ENCODE measurements around the gene RALGDS.
"Not testable (repeated sequence)": the region's sequence is repeated elsewhere in the genome, so short reads cannot be mapped to it uniquely, and the experiment has no call there.

Gene RALGDS

DNA sequence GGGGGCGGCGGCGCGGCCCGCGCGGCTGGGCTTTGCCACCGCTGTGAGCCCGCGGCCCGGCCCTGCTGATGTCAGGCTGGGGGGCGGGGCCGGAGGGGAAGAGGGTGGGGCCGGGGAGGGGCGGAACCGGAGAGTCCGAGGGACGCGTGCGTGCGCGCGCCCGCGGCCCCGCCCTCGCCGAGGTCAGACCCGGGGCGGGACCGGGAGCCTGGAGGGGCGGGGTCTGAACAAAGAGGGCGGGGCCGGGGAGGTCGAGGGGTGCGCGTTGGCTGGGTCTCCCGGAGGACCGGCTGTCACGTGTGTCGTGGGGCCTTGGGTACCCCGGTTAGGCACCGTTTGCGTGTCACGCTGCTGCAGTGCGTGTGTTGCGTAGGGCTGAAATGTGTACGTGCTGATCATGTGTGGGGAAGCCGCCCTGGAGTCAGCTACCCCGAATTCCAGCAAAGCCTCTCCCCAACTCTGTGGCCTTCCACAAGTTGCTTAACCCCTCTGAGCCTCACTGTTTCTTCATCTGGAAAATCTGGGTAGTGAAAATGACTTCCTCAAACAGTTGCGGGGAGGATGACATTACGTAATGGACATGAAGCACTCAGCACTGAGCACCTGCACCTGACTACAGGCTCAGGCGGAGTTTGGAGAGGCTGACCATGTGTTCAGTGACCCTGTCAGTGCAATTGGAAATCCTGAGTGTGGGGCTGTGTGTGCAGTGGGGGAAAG is at the start of gene RALGDS:
TSS of gene RALGDS (minus strand) at position 43 of the 717 bp plus-strand sequence. CDS start 86 bp downstream, outside the sequence.
- DNase-seq (ENCODE audit: low read depth, low spot score), result no peak

DNA sequence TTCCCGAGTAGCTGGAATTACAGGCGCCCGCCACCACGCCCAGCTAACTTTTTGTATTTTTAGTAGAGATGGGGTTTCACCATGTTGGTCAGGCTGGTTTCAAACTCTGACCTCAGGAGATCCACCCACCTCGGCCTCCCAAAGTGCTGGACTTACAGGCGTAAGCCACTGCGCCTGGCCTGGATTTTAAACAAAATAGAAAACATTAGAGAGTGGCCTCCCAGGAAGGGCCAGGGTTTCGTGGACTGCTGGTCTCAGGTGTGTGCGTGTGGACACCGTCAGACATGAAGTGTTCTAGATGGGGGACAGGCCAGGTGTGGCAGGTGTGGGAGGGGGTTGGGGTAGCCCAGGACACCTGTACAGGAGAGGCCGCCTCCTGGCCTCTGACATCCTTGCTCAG is 49.7 kb upstream of the RALGDS start:
- no peak for DNase-seq (ENCODE audit: low read depth, low spot score)

DNA sequence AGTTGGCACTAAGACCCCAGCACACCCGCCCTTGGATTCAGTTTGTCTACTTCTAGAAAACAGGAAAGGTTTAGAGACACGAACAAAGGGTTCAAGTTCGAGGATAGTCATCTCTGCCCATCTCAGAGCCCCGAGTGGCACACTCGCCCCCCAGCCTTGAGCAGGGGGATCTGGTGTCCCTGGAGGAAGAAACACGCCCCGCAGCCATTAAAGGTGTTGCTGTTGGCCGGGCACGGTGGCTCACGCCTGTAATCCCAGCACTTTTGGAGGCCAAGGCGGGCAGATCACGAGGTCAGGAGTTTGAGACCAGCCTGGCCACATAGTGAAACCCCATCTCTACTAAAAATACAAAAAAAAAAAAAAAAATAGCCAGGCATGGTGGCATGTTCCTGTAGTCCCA is 48.6 kb upstream of the RALGDS start:
- DNase-seq (ENCODE audit: low read depth, low spot score), result not testable (repeated sequence)

DNA sequence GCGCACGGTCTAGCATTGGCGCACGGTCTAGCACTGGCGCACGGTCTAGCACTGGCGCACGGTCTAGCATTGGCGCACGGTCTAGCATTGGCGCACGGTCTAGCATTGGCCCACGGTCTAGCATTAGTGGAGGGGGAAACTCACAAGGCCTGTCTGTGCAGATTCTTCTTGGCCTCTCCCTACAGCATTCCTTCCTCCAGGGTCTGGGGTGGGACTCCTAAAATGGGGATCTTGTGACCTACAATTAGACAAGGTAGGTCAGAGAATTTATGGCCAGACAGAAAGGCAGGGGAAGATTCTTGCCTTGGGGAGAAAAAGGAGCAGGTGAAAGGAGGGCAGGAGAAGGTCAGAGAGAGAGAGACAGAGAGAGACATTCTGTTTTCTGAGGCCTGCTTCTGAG is 48.1 kb upstream of the RALGDS start:
- no peak for DNase-seq (ENCODE audit: low read depth, low spot score)

DNA sequence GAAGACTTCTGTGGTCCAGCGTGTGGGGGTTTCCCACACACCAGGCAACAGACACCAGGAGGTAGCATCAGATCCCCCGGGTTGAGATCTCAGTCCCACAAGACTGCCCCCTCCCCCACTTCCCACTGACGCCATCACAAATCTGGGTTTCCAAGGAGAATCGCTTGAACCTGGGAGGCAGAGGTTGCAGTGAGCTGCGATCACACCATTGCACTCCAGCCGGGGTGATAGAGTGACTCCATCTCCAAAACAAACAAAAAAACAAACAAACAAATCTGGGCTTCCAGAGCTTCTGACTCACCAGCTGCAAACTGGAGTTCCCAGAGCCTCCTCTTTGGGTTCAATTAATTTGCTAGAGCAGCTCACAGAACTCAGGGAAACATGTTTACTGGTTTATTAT is 47.4 kb upstream of the RALGDS start:
- no peak for DNase-seq (ENCODE audit: low read depth, low spot score)

DNA sequence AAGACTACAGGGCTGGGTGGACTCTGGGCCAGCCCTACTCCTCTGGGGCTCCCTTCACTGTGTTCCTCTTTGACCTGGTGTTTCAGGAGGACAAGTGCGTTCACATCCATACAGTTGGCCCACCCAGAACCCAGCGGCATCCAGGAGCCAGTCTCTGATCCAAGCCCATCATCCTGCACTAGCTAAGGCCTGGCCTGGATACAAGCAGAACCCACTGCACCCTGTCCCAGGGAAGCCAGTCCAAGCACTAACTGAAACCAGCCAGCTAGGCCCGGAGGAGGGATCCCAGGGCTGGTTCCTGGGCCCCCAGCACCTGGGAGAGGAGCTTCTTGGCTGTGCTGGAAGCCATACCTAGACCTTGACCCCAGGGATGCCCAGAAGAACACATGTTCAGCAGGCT is 46.7 kb upstream of the RALGDS start:
- no peak for DNase-seq (ENCODE audit: low read depth, low spot score)

DNA sequence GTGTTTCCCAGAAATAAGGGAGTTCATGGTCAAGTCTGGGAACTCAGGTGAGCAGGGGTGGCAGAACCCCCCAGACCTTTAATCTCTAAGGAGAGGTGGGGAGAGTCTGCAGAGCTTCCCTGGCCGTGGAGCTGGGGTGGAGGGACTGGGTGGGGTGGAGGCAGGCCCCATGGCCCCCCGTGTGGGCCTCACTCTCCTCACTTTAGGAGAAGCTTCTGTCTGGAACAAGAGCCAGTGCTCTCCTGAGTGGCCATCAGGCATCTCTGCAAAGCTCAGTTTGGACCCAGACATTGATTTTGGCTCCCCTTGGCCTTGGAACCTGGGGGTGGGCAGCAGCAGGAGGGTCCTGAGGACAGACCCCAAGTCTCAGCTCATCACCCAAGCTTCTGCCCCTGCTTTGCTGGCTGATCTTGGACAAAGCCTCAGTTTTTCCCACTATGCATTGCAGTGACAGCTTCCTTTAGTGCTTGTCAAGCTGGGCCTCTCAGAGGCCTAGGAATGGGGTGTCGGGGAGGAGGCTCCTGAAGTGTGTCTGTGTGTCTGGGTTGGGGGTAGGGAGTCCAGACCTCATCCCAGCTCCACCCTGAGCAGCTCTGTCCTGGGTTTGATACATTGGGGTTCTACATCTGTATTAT is 46.2 kb upstream of the RALGDS start:
- DNase-seq (ENCODE audit: low read depth, low spot score), result no peak

DNA sequence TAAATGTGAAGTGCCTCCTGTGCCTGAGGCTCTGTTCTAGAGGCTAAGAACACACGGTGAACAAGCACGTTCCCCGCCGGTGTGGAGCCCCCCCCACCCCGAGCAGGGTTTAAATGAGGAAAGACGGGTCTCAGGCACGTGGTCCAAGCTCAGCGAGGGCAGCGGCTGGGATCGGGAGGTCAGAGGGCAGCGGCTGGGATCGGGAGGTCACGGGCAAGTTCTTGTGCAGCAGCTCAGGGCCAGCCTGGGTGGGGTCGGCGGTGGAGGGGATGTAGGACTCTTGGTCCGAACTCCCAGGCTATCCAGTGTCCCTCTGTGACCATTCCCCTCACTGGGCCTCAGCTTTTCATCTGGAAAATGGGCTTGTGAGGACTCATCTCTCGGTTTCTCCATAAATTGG is 45.4 kb upstream of the RALGDS start:
- DNase-seq (ENCODE audit: low read depth, low spot score), result no peak

DNA sequence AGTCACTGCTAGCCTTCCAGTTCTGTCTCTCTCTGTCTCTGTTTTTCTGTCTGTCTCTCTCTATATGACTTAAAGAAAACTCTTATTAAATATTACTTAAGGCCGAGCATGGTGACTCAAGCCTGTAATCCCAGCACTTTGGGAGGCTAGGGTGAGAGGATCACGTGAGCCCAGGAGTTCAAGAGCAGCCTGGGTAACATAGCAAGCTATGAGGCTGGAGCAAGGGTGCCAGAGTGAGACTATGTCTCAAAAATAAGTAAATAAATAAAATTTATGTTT is 44.4 kb upstream of the RALGDS start:
- no peak for DNase-seq (ENCODE audit: low read depth, low spot score)

DNA sequence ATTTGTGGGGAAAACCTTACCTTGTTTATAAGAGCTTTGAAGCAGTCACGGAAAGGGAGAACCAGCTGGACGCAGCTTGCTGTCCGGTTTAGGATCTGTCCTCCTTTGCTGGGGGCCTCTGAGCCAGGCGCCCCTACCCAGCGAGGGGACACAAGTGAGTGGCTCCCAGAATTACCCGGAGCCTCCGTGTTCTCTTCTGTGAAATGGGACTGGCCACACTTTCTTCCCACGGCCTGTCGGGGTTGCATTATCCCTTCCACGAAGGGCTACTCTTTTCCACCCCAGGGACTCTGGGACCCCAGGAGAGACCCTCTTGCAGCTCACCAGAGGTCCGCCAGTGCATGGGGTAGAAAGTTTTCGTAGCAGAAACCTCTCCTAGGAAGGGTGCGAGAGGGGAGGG is 43.2 kb upstream of the RALGDS start:
- DNase-seq (ENCODE audit: low read depth, low spot score), result no peak

DNA sequence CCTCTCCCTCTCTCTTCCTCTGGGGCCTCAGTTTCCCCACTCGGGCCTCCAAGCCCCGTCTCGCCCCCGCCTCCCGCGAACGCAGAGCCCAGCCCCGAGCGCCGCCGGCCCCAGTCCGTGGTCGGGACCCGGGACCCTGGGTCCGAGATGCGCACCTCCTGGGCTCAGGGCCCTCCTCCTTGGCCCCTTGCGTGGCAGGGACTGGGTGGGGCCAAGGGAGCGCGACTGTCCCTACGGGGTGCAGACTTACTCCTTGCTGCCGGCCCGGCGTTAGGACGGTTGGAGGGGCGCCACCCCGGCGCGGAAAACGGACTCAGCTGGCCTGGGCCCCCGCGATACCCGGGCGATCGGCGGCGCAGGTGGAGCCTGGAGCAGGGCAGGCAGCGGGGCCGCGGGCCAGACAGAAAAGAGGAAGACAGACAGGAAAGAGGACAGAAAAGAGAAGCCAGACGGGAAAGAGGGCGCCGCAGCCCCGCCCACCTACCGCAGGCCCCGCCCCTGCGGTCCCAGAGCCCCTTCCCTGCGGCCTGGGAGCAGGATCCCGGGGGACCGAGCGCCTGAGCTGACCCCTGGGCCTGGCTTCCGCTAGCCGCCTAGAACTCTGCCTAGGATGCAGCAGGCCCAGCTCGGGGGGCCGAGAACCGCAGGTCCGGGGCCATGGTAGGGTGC is 42.6 kb upstream of the RALGDS start, which contains the start of gene GBGT1:
TSS of gene GBGT1 (minus strand) at position 411 of the 669 bp plus-strand sequence. CDS start 1,502 bp downstream, outside the sequence.
- no peak for DNase-seq (ENCODE audit: low read depth, low spot score)

DNA sequence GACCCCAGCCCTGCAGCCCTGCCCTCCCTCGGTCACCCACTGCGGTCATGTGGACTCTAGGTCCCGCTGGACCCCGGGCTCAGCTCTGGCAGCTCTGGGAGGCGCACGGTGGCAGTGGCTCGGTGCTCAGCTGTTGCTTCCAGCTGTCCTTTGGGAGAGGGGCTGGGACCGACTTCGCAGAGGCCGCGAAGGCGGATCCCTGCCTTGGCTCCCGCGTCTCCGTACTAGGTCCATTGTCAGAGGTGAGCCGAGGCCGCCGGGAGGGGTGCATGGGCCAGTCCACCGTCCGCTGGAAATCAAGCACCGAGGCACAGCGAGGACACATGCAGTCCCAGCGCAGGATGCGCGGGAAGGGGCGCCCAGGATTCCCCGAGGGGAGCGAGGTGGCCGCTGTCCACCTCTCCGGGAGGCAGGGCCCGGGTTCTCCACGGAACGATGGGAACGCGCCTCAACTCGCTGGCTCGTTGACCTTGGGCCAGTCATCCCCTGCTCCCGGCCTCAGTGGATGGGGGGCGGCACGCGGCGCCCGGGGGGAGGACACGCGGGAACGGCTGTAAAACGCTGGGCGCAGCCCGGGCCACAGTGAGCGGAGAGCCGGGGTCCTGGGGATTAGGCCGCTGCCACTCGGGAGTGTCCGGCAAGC is 41.9 kb upstream of the RALGDS start:
- DNase-seq (ENCODE audit: low read depth, low spot score), result no peak

DNA sequence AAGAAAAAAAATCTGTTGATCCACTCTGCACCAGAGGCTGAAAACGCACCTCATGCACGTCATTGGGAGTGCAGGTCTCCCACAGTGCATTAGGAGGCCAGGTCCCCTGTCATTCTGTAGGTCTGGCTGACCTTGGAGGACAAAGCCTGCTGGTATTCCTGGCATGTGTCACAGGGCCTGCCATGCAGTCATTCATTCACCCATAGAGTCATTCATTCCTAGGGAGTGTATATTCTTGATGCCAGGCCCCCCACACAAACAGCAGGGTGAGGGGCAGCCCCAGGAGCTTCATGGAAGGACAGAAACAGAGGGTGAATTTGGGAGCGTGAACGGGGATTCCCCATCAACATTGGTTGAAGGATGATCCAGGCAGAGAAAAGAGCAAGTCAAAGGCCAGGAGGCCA is 40.5 kb upstream of the RALGDS start:
- DNase-seq (ENCODE audit: low read depth, low spot score), result no peak

DNA sequence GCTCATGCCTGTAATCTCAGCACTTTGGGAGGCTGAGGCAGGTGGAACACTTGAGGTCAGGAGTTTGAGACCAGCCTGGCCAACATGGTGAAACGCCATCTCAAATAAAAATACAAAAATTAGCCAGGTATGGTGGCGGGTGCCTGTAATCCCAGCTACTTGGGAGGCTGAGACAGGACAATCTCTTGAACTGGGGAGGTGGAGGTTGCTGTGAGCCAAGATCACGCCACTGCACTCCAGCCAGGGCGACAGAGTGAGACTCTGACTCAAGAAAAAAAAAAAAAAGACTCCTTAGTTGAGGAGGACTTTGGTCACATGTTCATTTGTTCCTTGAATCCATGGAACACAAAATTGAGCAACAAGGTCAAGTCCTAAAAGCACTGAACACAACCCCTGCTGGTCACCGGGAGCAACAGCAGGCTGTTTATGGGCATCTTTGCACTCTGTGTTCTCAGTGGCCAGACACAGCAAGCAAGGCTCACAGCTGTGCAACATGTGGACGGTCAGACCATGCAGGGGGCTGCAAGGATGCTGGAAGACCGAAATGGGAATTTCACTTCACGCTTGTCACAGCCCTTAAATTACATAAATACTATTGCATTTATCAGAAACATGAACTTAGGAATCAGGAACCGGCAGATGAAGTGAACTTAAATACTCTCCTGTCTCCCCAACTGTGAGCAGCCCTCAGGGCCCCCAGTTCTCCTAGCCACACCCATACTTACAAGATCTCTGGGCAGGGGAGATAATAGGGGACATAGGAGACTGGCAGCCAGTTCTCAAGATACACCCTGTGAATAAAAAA is 39.9 kb upstream of the RALGDS start:
- DNase-seq (ENCODE audit: low read depth, low spot score), result no peak

DNA sequence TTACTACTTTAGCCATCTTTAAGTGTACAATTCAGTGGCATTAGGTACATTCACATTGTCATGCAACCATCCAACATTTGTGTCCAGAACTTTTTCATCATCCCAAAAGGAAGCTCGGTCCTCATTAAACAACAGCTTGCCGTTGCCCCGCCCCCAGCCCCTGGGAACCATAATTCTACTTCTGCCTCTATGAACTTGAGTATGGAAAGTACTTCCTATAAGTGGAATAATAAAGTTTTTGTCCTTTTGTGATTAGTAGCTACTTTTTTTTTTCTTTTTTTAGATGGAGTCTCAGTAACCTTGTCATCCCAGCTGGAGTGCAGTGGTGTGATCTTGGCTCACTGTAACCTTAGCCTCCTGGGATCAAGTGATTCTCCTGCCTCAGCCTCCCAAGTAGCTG is 37.7 kb upstream of the RALGDS start:
- no peak for DNase-seq (ENCODE audit: low read depth, low spot score)

DNA sequence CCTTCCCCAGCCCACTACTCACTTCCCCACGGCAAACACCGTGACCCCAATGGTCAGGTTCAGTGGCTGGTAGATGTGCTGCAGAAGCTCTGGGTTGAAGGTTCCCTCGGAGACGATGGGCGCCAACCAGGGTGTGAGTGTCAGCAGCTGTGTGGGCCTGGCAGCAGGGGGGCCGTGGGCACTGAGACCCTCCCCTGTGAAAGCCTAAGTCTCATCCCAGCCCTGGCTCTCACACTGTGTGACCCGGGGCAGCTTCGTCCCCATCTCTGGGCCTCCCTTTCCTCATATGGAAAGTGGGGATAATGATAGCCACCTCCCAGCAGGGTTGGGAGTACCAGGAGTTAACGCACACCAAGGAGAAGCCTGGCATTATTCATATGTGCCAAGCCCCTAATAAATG is 34.1 kb upstream of the RALGDS start:
- DNase-seq (ENCODE audit: low read depth, low spot score), result no peak

DNA sequence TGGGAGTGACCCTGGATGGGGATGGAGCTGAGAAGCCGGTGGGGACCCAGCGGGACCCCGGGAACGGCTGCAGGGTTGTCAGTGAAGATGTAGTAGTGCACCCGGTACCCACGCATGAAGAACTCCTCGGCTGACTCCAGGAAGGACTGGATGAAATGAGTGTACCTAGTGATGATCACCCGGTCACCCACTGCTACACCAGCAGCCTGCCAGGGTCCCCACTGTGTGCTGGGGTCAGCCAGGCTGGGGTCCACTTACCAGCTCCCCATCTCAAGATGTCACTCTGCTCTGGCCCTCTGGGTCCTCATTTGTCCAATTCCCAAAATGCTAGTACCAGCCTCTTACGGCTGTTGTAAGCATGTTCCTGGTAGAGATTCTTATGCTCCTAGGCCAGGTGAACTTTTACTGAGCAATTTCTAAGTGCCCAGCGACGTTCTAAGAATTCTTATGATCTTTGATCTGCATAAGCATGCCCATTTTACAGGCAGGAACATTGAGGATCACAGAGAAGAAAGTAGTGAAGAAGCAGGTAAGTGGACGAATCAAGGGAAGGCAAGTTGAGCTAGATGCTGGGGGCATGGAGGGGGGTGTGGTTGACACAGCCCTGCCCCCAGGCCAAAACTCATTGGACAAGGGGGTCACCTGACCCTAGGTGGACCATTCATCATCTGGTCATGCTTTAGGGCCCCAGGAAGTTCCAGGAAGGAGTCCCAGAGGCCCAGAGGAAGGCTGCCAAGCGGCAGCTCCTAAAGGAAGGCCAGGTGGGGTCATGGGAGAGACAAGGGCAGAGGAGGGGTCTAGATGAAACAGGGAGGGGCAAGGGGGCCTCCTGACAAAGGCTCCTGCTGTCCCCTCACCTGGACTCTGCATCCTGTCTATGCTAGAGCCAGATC is 33.3 kb upstream of the RALGDS start:
- DNase-seq (ENCODE audit: low read depth, low spot score), result no peak

DNA sequence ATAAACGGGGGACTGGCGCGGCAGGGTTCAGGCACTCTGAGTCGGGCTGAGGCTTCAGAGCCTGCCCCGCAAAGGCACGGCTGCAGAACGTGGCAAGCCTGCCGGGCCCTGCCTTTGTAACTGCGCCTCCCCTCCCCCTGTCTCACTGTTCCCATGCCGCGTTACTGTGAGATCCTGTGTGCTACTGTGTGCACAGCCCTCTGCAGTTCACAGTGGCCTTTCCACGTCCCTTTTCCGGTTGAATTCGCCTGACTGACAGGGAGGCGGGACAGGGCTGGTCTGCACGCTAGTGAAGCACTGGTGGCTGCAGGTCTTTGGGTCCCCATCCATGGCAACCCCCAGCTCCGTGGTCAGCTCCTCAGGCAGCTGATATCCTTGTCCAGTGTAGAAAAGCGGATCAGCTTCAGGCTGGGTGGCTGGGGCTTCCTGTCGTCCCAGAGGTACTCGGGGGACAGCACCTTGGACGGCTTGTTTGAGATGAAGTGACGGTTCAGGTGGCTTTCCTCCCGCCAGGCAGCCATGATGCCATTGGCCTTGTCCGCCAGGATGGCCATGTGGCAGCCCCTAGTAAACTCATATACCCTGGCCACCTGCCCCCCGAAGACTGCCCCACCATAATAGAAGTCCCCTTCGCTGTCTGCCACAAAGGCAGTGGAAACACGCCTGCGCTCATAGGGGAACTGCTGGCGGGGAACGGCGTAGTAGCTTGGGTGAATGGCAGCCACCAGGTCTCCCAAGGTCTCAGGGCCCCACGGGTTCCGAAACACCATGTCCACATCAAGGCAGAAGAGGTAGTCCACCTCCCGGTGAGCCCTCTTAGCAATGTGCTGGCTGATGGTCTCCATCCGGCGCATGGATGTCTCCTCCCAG is 32.4 kb upstream of the RALGDS start:
- no peak for DNase-seq (ENCODE audit: low read depth, low spot score)

DNA sequence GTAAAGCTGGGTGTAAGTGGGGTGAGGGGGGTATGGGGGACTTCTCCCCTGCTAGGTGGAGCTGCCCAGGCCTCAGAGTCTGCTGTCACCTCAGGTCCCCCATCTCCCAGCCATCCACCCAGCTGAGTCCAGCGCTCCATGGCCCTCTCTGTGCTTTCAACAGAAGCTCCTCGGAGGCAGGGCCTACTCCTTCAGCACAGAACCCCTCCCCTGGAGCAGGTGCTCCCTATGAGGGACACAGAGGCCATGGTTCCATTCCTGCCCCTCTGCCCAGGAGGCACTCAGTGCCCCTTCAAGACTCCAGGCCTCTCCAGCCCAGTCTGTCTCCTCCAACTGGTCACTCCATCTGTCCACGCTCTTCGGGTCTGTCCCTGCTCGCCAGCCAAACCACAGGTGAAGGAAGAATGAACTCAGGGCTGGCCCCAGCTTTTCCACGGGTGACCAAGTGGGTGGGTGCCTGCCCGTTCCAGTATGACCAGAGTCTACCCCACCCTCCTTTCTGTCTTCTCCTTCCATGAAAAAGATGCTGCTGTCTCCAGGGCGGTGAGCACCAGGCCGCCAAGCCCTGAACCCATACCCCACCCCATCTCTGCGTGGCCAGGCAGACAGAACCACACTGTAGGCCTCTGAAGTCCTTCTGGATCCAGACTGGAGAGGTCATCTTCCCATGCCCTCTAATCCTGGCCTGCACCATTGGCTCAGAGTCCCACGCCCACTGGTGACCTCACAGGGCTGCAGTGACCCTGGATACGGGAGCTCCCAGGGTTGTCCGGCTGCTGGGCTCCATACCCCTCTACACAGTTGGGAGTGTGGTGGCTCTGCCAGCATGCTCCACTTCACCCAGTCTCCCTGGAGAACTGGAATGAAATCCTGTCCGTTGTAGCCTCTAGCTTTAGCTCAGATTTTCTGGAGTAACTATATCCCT is 30.8 kb upstream of the RALGDS start:
- DNase-seq (ENCODE audit: low read depth, low spot score), result no peak
